ENCODE data around the gene U2AF2.

The U2AF2 gene

DNA sequence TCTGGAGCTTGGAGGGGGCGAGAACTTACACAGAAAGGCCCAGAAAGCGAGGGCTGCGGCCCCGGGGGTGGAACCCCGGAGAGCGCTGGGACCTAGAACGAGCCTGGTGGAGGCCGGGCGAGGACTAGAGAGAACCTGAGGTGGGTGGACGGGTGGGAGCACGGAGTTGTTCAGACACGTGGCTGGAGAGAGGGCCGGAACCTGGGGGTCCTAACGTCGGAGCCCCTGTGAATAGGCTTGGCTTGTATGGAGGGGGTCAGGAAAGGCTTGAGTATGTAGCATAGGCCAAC lies 11.0 kb upstream of the U2AF2 start:
- peak; percentile 20 for DNase-seq (ENCODE audit: low spot score)

DNA sequence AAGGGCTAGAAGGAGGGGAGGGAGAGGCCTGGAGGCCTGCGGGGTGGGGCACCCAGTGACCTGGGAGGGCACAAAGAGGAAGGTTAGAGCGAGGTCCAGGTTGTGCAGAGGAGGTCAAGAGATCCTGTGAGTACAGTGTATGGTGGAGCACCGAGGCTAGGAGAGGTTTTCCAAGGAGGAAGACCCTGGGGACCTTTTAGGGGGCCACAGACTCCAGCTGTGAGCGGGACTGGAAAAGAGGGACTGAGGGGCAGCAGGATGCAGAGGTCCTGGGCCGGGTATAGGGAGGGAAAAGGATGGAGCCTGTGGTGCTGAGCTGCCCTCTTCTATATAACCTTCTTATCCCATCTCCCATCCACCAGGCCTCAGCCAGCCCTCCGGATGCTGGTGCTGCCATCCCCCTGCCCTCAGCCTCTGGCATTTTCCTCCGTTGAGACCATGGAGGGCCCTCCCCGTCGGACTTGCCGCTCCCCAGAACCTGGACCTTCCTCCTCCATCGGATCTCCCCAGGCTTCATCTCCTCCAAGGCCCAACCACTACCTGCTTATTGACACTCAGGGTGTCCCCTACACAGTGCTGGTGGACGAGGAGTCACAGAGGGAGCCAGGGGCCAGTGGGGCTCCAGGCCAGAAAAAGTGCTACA lies 10.5 kb upstream of the U2AF2 start:
- DNase-seq (ENCODE audit: low spot score) = no peak

DNA sequence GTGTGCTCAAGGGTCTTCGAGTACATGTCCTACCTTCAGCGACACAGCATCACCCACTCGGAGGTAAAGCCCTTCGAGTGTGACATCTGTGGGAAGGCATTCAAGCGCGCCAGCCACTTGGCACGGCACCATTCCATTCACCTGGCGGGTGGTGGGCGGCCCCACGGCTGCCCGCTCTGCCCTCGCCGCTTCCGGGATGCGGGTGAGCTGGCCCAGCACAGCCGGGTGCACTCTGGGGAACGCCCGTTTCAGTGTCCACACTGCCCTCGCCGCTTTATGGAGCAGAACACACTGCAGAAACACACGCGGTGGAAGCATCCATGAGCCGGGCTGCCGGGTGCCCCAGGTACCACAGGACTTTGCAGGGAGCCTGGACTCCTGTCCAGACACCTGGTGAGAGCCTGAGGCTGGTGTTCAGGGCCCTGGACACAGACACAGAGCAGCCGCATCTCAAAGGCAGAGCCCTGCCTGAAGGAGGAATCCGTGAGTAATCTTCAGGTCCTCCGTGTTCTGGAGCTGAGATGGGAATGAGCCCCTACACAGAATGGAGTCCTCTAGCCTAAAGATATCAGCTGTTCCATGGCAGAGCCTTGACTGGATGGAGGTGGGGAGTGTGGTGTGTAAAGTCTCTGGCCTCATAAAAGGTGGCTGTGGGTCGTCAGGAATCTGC lies 9.9 kb upstream of the U2AF2 start:
- no peak for DNase-seq (ENCODE audit: low spot score)

DNA sequence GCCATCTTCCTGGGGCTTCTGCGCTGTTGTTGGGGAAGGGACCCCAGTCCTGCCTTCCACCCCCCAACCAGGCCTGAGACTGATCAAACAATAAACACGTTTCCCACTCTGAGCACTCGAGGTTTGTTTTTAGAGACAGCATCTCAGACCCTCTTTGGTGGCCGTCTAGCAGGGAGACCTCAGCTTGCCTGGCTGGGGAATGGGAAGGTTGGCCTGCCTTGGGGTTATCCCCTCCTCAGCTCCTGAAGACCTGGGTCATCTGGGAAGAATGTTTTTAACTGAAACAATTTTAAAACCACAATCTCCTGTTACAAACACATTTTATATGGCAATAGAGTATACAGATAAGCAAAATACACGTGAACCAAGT lies 9.3 kb upstream of the U2AF2 start:
- DNase-seq (ENCODE audit: low spot score) = no peak

DNA sequence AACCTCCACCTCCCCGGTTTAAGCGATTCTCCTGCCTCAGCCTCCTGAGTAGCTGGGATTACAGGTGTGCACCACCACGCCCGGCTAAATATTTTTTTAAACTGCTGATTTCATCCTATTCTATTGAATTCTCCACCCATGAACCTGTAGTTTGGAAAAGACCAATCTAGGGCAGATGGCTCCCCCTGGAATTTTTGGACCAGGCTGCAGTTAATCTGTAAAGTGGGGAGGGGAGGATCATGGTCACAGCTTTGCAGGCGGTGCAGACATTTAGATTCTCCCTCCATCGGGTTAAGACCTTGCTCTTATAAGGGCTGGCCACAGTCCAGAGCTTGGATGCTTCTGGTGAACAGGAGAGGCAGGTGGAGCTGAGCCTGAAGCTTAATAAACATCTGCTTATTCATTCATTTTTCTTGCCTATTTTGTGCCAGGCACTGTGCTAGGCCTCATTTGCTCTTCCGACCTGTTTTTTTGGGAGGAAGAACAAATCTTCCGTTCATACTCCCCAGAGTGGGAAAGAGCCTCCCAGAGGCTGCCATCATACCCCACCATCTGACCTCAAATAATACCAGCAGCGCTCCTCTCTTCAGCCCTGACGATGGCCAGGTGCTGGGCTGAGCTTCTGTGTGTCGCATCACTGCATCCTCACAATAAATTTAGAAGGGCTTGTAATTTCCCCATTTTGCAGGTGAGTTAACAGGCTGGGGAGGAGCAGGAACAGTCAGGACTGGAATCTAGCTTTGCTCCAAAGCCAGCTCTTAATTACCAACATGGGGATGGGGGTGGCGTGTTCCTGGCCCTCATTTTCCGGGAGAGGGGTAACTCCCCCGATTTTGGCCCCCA lies 7.7 kb upstream of the U2AF2 start:
- DNase-seq (ENCODE audit: low spot score) = no peak

DNA sequence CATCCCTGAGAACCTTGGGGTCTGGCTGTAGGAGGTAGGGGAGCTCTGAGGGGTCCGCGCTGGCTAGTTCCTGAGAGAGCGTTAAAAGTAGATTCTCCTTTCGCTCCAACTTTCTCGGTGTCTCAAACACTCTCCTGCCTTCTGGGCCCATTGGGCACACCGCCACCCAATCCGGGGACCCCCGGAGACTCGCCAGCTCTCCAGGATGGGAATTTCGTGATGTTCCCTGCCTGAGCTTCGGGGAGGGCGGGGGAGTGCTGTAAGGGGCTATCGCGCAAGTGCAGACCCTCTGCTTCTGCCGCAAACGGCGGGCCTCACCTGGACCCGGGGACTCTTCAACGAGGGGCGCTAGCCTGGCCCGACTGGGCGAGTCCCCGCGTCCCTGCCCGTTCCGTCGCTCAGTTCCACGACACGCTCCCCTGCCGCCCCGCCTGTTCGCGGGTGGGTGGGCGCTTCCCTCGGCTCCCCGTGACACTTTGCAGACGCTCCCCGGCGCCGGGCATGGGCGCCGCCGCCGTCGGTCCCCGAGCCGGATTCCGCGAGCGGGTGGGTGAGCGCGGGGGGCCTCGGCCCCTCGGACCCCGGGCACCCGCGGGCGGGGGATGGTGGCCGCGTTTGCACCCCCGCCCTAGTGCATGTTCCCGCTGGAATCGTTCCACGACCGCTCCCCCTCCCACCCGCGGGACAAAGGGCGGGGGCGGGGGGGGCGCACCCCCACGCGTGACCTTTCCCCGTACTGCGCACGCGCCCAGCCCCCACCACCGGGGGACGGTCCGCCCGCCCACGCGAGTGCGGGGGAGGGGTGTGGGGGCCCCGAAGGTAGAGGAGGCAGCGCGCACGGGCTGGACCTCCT lies 6.9 kb upstream of the U2AF2 start, which contains the start of gene CCDC106:
TSS of gene CCDC106 (plus strand) at position 481 of the 853 bp plus-strand sequence. CDS start 835 bp downstream, outside the sequence.
- DNase-seq (ENCODE audit: low spot score) = peak; percentile 78

DNA sequence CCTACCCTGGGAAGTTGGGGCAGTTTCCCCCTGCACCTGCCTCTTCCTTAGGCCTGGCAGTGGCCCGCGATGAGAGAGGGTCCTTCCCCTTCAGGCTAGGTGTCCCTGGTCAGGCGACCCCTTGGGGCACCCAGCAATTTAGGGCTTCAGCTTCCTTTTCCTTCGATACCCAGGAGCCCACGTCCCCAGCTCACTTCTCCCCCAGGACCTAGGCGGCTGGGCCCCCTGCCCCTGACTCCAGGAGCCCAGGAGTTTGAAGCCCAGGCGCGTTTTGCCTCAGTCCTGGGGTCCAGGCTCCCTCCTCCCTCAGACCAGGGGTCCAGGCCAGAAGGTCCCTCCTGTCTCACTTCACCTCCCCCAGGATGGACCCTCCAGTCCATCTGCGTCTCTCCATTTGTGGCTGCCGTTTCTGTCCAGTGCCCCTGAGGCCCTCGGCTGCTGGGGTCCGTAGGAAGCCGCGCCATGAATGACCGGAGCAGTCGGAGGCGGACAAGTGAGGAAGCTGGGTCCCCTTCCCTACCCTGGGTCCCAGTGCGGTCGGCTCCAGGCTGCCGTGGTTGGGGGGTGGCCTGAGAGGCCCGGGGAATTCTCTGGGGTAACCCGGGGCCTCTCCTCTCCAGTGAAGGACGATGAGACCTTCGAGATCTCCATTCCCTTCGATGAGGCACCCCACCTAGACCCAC lies 6.1 kb upstream of the U2AF2 start:
- DNase-seq (ENCODE audit: low spot score) = no peak

DNA sequence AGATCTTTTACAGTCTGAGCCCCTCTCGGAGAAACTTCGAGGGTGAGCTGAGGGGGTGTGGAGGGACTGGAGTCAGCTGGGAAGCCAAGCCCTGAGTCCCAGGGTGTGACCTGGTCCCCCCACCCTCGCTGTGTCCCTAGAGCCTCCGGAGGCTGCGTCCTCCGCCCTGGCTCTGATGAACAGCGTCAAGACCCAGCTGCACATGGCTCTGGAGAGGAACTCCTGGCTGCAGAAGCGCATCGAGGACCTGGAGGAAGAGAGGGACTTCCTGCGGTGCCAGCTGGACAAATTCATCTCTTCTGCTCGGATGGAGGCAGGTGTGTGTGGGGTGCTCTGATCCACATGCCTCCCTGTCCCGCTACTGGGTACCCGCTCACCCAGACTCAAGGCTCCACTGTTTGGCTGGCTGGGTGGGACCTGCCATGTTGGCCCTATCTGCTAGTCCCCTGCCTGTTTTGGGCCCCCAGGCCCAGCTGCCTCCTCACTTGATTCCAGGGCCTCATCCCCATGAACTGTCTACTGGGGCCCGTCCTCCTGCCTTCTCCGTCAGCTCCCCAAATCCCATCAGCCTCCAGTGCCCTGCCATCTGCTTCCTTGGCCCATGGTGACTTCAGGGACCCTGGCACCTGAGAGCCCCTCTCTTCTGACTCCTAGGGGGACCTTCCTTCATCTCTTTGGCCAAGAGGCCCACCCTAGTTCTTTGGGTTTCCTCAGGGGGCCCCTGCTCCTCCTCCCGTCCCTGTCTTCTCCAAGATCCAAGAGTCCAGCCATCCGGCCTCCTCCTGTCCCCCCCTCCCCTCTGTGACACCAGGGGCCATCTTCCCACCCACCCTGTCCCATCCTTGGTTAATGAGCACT lies 5.3 kb upstream of the U2AF2 start:
- no peak for DNase-seq (ENCODE audit: low spot score)

DNA sequence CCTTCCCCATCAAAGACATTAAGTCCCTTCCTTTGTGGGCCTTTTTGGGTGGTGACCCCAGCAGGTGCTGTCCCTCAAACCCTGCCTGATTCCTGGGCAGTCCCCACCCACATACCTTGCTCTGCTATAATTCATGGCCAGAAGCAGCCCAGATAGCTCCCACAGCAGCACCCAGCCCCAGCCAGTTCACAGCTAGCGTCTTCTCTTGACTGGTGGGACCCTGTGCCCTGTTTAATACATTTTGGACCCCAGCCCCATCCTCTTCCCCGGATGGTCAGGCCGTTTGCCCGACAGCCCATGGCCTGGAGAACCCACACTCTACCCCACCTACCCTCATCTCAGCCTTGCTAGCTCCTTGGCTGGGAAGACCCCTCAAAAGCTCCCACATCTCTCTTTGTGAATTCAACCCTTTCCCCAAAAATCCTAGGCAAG lies 4.7 kb upstream of the U2AF2 start:
- no peak for DNase-seq (ENCODE audit: low spot score)

DNA sequence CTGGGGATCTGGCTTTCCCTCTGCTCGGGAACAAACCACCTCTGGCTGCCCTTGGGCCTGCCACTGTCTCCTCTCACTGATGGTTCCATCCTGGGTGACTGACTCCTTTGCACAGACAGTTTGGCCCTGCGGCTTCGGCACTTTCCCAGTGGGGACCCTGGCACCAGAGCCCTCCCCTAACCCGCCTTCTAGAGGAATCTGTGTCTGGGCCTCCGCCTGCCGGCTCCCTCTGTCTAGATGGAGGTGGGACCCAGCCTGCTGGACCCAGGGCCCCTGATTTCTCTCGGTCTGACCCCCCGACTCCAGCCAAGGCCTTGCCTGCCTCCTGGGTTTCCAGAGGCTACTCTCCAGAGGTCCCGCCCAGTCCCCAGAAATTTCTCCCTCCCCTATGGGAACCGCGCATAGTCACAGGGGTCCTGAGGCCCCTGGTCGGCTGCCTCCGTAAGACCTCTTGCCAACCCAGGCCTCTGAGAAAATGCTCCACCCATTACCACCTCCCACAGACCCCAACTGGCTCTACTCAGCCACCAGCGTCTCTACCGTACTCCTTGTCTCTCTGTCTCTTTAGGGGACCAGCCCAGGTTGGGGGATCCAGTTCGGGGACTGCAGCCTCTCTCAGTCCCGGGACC lies 4.1 kb upstream of the U2AF2 start:
- DNase-seq (ENCODE audit: low spot score) = no peak

DNA sequence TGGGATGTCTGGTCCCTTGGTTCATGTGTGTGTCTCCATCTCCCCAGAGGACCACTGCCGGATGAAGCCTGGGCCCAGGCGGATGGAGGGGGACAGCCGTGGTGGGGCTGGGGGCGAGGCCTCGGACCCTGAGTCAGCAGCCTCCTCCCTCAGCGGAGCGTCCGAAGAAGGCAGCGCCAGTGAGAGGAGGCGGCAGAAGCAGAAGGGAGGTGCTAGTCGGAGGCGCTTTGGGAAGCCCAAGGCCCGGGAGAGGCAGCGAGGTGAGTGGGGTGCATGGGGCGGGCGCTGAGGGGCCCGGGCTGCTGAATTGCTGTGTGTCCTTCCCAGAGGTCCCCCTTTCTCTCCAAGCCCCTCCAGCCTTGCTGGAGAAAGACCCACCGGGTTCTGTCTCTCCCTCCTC lies 3.6 kb upstream of the U2AF2 start:
- no peak for DNase-seq (ENCODE audit: low spot score)

DNA sequence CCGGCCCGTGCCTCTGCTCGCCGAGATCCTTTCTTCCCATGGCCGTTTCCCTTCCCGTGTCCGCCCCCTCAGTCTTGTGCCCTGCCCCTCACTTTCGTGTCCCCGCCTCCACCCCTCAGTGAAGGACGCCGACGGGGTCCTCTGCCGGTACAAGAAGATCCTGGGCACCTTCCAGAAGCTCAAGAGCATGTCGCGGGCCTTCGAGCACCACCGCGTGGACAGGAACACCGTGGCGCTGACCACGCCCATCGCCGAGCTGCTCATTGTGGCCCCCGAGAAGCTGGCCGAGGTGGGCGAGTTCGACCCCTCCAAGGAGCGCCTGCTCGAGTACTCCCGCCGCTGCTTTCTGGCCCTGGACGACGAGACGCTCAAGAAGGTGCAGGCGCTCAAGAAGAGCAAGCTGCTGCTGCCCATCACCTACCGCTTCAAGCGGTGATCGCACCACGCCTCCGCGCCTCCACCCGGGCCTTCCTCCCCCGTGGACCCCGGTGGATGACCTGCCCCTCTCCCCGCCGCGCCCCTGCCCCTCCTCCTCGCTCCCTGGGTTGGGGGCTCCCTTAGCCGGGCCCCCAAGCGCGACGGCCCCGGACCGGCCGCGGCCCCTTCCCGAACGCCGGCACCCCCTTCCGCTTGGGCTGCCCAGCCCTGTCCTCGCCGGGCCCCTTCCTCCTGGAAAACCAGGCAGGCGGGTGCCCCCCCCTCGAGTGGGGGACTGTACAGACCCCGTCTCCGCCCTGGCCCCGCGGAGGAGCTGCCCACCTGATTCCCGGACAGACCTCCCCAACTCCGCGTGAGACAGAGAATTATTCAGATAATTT lies 2.3 kb upstream of the U2AF2 start:
- no peak for DNase-seq (ENCODE audit: low spot score)

DNA sequence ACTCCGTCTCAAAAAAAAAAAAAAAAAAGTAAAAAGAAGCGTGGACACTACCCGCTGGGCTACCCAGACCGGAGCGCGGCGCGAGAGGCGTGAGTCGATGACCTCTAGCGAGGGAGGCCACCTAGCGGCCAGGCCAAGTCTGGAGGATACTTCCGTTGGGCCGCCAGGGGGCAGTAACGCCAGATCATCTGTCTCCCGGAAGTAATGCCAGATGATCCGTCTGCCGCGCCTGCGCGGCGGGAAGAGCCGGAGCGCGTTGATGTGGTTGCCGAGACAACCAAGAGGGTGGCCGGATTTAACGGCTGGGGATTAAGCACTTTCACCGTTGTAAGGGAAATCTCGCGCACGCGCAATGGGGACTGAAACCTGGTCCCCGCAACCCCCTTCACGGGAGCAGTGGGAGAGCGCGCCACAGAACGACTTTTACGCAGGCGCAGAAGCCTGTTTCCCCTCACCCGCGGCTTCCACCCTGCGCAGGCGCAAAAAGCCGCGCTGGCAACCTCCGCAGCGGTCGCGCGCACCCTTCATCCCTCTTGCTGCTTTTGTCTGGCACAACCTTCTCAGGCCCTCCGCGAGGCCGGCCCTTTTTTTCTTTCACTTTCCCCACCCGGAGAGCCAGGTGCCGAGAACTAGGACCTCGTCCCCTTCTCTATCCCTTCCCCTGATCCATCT lies 1.0 kb upstream of the U2AF2 start:
- peak; percentile 94 for DNase-seq (ENCODE audit: low spot score)

DNA sequence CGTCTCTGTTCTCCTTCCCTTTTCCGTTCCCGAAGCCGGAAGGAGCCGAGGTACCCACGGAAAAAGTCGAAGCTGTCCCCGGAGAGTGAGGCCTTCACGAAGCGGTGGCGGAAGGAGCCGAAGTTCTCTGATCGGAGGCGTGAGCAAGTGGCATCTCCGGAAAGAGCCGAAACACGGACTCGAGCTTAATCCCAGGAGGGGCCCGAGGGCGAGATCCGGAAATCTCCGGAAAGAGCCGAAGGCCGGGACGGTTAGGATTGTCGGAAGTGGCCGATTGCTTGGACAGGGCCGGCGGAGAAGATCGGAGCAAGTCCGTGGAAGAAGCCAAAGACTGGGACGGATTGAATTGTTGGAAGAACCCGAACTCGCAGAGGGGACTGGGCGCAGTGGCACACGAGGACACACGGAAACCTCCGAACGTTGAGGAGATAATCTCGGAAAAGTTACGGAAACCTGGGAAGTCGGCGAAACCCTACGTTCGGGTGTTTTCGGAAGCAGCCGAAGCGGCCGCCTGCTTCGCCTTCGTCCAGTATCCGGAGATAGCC lies 440 bp upstream of the U2AF2 start:
- DNase-seq (ENCODE audit: low spot score) = peak; percentile 94

DNA sequence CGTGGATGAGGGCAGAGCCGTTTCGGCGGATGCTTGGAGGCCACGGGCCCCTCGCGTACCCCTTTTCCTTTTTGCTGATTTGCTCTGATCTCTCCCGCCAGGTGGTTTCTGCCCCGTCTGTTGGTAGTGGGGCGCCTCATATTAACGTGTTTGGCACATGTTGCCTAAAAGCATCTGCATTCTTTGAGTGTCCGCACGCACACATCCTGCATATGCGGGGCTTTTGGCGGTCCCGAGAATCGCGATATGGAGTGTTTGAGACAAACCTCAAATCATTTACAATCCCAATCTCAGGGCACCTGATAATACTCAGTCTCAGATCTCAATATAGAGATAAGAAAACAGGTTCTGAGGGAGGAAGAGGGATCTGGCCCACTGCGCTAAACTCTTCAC lies 809 bp downstream of the U2AF2 start:
- no peak for DNase-seq (ENCODE audit: low spot score)

DNA sequence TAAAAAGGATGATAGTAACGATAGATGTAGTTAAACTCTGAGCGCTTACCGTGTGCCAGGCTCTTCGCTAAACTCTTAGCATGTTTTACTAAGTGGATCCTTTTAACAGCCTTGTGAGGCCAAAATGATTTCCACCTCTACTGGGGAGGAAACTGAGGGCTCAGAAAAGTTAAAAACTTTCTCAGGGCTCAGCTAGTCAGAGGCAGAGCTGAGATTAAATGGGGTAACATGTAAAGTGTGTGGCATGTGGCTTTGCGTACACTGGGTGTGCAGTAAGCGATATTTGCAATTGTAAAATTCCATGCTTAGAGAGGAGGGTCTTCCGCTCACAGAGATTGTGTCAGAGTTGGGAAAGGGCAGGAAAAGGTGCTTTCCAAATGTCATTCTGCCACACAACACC lies 1.7 kb downstream of the U2AF2 start:
- DNase-seq (ENCODE audit: low spot score) = no peak

DNA sequence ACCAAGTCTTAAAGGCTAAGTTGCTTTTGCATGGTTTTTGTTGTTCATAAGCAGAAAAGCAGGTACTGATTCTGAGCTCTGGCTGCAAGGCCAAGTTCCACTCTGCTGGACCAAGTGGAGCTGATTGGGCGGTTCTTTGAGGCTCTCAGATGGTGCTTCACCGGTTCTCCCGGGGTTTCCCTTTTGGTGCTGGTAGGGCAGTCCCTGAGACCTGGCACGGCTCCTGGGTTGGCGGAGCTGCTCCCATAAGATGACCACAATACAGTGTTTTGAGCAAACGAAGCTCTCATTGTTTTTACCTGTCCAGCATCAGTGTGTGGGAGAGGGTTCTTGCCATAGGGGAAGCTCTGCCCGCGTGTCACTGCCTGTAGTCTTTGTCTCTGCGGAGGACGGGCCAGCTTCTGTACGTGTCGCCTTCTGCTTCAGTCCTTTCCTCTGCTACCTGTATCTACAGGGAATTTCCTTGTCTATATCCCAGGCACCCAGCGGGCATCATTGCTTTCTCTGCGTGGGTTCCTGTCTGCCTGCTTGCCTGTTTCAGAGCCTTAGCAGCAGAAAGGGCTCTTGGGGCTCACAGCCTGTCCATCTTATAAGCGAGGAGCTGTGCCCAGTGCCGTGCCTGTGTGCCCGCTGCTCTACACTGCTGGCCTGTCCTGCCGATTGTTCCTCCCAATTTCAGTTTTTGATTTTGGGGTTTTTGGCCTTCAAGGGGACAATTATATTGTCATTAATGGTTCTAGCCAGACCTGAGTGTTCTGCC lies 2.3 kb downstream of the U2AF2 start:
- DNase-seq (ENCODE audit: low spot score) = no peak

Measured in GM03348 (cell line).